HCT116 (cell line): ENCODE data around the gene BTBD6. TPM values are rescaled to one million over a fixed set of nuclear protein-coding genes. Genes with fewer than 3 reads are reported as not detected.

Source experiments
- ATAC-seq: fragments of 200-7000 bp; cut with Tn5 transposase; 2 replicates; pipeline ENCODE4 v1.9.1; 2020; ENCODE audit warnings: mild to moderate bottlenecking, moderate library complexity
- BruUV-seq: library from RNA; stranded (reverse); fragments of 400-500 nt; replicated peaks from 2 replicates; lab custom pipeline; 2021; lab: Mats Ljungman, UMichigan
- CTCF ChIA-PET: fragments of 300-600 bp; sonication (Branson Sonifier 250); formaldehyde crosslinking; loops from one replicate; lab custom pipeline; 2021; ENCODE audit warnings: antibody characterized with exemption; lab: Charles Lee
- POLR2A ChIA-PET: fragments of 300-600, 350-600 bp; sonication (Branson Sonifier 250); formaldehyde crosslinking; loops from one replicate; lab custom pipeline; 2021; ENCODE audit warnings: antibody characterized with exemption; lab: Charles Lee
- RAD21 ChIA-PET, 2 experiments: fragments of 300-600 bp; sonication (Branson Sonifier 250); formaldehyde crosslinking; loops; one replicate each; lab custom pipeline; 2023; ENCODE audit warnings: low total read pairs in 2 of 2; ENCODE audit not compliant: uncharacterized antibody in 2 of 2, unreplicated experiment in 2 of 2, low non-redundant PET in 1 of 2; lab: Charles Lee
- DNase-seq: peaks from one replicate; pipeline ENCODE4 v3.0.0-alpha.2; 2010; ENCODE audit warnings: low read depth, low spot score
- H2AFZ ChIP-seq: fragments of 200-600 bp; shearing (Covaris generic), sonication (generic); 2 replicates; pipeline ENCODE4 v1.6.1; 2017; ENCODE audit warnings: low read depth, mixed run types, mixed read lengths, antibody characterized with exemption, low read length; ENCODE audit not compliant: poor library complexity, severe bottlenecking
- H3K27ac ChIP-seq: 2 replicates; pipeline ENCODE4 v1.5.1; 2012; ENCODE audit warnings: low read depth, low read length
- H3K27me3 ChIP-seq: fragments of 200-600 bp; sonication (generic); 2 replicates; pipeline ENCODE4 v1.6.1; 2016; ENCODE audit warnings: mixed run types, low read length, mixed read lengths; ENCODE audit not compliant: insufficient read depth
- H3K36me3 ChIP-seq, 2 experiments: fragments of 200-500 bp in 1 of 2; fragments of 200-600 bp in 1 of 2; sonication (Bioruptor generic) in 1 of 2; sonication (generic) in 1 of 2; 2 replicates each; pipeline versions ENCODE4 v1.5.1 to v1.6.1; 2014 to 2016; ENCODE audit warnings: low read length in 2 of 2, inconsistent platforms in 1 of 2, mixed read lengths in 1 of 2, mixed run types in 1 of 2; ENCODE audit not compliant: insufficient read depth in 2 of 2, control insufficient read depth in 1 of 2
- H3K4me1 ChIP-seq, 2 experiments: fragments of 200-600 bp in 1 of 2; sonication (generic) in 1 of 2; 2 replicates each; pipeline versions ENCODE4 v1.5.1 to v1.6.1; 2012 to 2017; ENCODE audit warnings: low read length in 2 of 2, inconsistent platforms in 1 of 2, mild to moderate bottlenecking in 1 of 2, mixed read lengths in 1 of 2, mixed run types in 1 of 2, moderate library complexity in 1 of 2; ENCODE audit not compliant: insufficient read depth in 2 of 2, control insufficient read depth in 1 of 2
- H3K4me2 ChIP-seq: fragments of 200-600 bp; sonication (generic); 2 replicates; pipeline ENCODE4 v1.6.1; 2017; ENCODE audit warnings: mixed run types, low read length, mixed read lengths
- H3K4me3 ChIP-seq, 2 experiments: fragments of 200-600 bp in 1 of 2; sonication (generic) in 1 of 2; replicated peaks in 1 of 2; 2 replicates each; pipeline ENCODE4 v1.5.1; 2011 to 2016; ENCODE audit warnings: low read length in 2 of 2, control low read depth in 1 of 2, low read depth in 1 of 2, mild to moderate bottlenecking in 1 of 2, mixed read lengths in 1 of 2, mixed run types in 1 of 2
- H3K79me2 ChIP-seq: fragments of 200-600 bp; sonication (generic); 2 replicates; pipeline ENCODE4 v1.6.1; 2017; ENCODE audit warnings: mild to moderate bottlenecking, mixed run types, low read length, moderate library complexity, mixed read lengths; ENCODE audit not compliant: insufficient read depth
- H3K9ac ChIP-seq: fragments of 200-600 bp; sonication (generic); 2 replicates; pipeline ENCODE4 v1.6.1; 2016; ENCODE audit warnings: low read length, mixed read lengths
- H3K9me2 ChIP-seq: fragments of 200-600 bp; sonication (generic), shearing (Covaris generic); 2 replicates; pipeline ENCODE4 v1.6.1; 2017; ENCODE audit warnings: mixed run types, mild to moderate bottlenecking, moderate library complexity; ENCODE audit not compliant: insufficient read depth
- H3K9me3 ChIP-seq, 2 experiments: fragments of 200-500 bp in 1 of 2; fragments of 200-600 bp in 1 of 2; sonication (Bioruptor generic) in 1 of 2; sonication (generic) in 1 of 2; 2 replicates each; pipeline ENCODE4 v1.6.1; 2014 to 2017; ENCODE audit warnings: low read length in 2 of 2, mixed read lengths in 2 of 2, inconsistent platforms in 1 of 2, low read depth in 1 of 2, mild to moderate bottlenecking in 1 of 2, mixed run types in 1 of 2, moderate library complexity in 1 of 2; ENCODE audit not compliant: control insufficient read depth in 1 of 2, insufficient read depth in 1 of 2
- H4K20me1 ChIP-seq: fragments of 200-600 bp; sonication (generic), shearing (Covaris generic); 2 replicates; pipeline ENCODE4 v1.6.1; 2017; ENCODE audit warnings: mixed run types, mild to moderate bottlenecking, moderate library complexity; ENCODE audit not compliant: insufficient read depth
- CBX3 ChIP-seq: IDR thresholded peaks from 2 replicates; pipeline ENCODE4 v1.6.1; 2012; ENCODE audit warnings: low read depth
- CEBPB ChIP-seq: IDR thresholded peaks from 2 replicates; pipeline ENCODE4 v1.6.1; 2012; ENCODE audit warnings: low read depth
- CTCF ChIP-seq, 3 experiments: fragments of 200-600 bp in 1 of 3; sonication (generic) in 1 of 3; IDR thresholded peaks in 2 of 3; conservative IDR thresholded peaks in 1 of 3; 2 replicates each; pipeline ENCODE4 v1.5.1; 2012 to 2017; ENCODE audit warnings: low read depth in 2 of 3, low read length in 2 of 3, antibody characterized with exemption in 1 of 3, borderline replicate concordance in 1 of 3, control low read depth in 1 of 3, mild to moderate bottlenecking in 1 of 3, mixed read lengths in 1 of 3, mixed run types in 1 of 3, moderate library complexity in 1 of 3; ENCODE audit not compliant: insufficient read depth in 1 of 3
- EGR1 ChIP-seq: IDR thresholded peaks from 2 replicates; pipeline ENCODE4 v1.6.1; 2012; ENCODE audit warnings: low read depth
- ELF1 ChIP-seq: IDR thresholded peaks from 2 replicates; pipeline ENCODE4 v1.6.1; 2012; ENCODE audit warnings: low read depth, borderline replicate concordance
- EZH2phosphoT487 ChIP-seq: fragments of 200-600 bp; IDR thresholded peaks from 2 replicates; pipeline ENCODE4 v1.6.1; 2018; ENCODE audit warnings: antibody characterized with exemption, borderline replicate concordance
- JUND ChIP-seq: IDR thresholded peaks from 2 replicates; pipeline ENCODE4 v1.6.1; 2012
- MAX ChIP-seq: IDR thresholded peaks from 2 replicates; pipeline ENCODE4 v1.6.1; 2012
- POLR2A ChIP-seq: IDR thresholded peaks from 2 replicates; pipeline ENCODE4 v1.7.0; 2011; ENCODE audit warnings: borderline replicate concordance; ENCODE audit not compliant: insufficient read depth, insufficient read length; ENCODE audit errors: extremely low read depth
- RAD21 ChIP-seq: IDR thresholded peaks from 2 replicates; pipeline ENCODE4 v1.6.1; 2012; ENCODE audit warnings: low read depth, mild to moderate bottlenecking
- REST ChIP-seq: IDR thresholded peaks from 2 replicates; pipeline ENCODE4 v1.6.1; 2012; ENCODE audit warnings: low read depth
- ZBTB33 ChIP-seq: IDR thresholded peaks from 2 replicates; pipeline ENCODE4 v1.6.1; 2011; ENCODE audit warnings: mild to moderate bottlenecking, low read length, moderate library complexity; ENCODE audit not compliant: insufficient replicate concordance; ENCODE audit errors: extremely low read depth
- ZFX ChIP-seq: fragments of 450-650 bp; IDR thresholded peaks from 2 replicates; pipeline ENCODE4 v1.6.1; 2017
- intact Hi-C: fragments of 100-400 bp; cut with micrococcal nuclease; formaldehyde crosslinking; loops from 2 replicates; pipeline ENCODE4 v1.10.0; 2022
- total RNA-seq: library from RNA; stranded (reverse); gene quantifications from one replicate; pipeline ENCODE4 v1.2.1, GENCODE V29; 2021; ENCODE audit not compliant: unreplicated experiment

The BTBD6 gene
- total RNA-seq, 1 experiment from 2014 or later, result 35.9 TPM

GRCh38 chr14:105268736-105269354, 20.5 kb downstream of the BTBD6 start (continued):
- TF ChIP-seq REST, result no peak
- TF ChIP-seq CEBPB, result no peak
- no peak for TF ChIP-seq ELF1
- no peak for TF ChIP-seq MAX
- TF ChIP-seq EZH2phosphoT487, result no peak
- TF ChIP-seq POLR2A, result no peak
- TF ChIP-seq, all 23 proteins: peak for 0

GRCh38 chr14:105269405-105269804, 21.1 kb downstream of the BTBD6 start:
- intact Hi-C loops, result no loop called here
- Histone ChIP-seq H3K4me1 (no peaks in the 10 kb centered on the region), H3K4me3 (no peak overlapping the region), H3K9me2 (no peaks in the 10 kb centered on the region), H3K4me2 (no peak overlapping the region), H3K79me2 (no peaks in the 10 kb centered on the region; the same call in 1 of the 2 replicates), H3K9me3 (no peaks in the 10 kb centered on the region), H2AFZ (no peak overlapping the region), H3K9ac (no peak overlapping the region), H4K20me1 (no peaks in the 10 kb centered on the region), H3K36me3 (no peaks in the 10 kb centered on the region), H3K27me3 (no peaks in the 10 kb centered on the region), H3K27ac (no peak overlapping the region)
- BruUV-seq, result no TSS peak
- no peak for TF ChIP-seq CBX3
- TF ChIP-seq CEBPB, result no peak
- TF ChIP-seq RAD21, result no peak
- no peak for TF ChIP-seq EGR1
- TF ChIP-seq ZFX, result no peak
- no peak for TF ChIP-seq JUND
- no peak for TF ChIP-seq POLR2A
- TF ChIP-seq ZBTB33, result no peak
- TF ChIP-seq CTCF (IDR thresholded peaks at IDR 0.05 in 2 of 3, conservative IDR thresholded peaks at IDR 0.05 in 1 of 3; ENCODE audit: borderline replicate concordance in 1 of 3, insufficient read depth in 1 of 3, low read depth in 2 of 3, low read length in 2 of 3), result no peak
- ChIA-PET CTCF (no interaction called here), POLR2A (no interaction called here), RAD21 (no interaction called here)
- DNase-seq (no peak), ATAC-seq (no peak)
